ENCODE results near the gene TBC1D22A. TPM values are rescaled to one million over a fixed set of nuclear protein-coding genes. Genes with fewer than 3 reads are reported as not detected.
A peak's percentile ranks its signal among the peaks of the same experiment; 100 is the strongest.

TBC1D22A gene
- polyA plus RNA-seq, 4 donors = 17.7 to 26.4 (median 21.0) TPM

GRCh38 chr22:47051441-47052071 is 289.1 kb downstream of the TBC1D22A start:
- 88 to 90% (median 90%) methylated on average over 20 of the region's 20 CpGs for WGBS, 3 donors
- Histone ChIP-seq H3K36me3 (ENCODE audit: control insufficient read depth in 3 of 3, insufficient read depth in 2 of 3, low read depth in 1 of 3, low read length in 3 of 3) (peaks cover 0 to 10% (median 2%) of the 10 kb centered on the region in 3 donors), H3K4me3 (ENCODE audit: low read depth in 1 of 3, low read length in 3 of 3) (no peak overlapping the region), H3K27ac (ENCODE audit: low read depth in 1 of 3, low read length in 2 of 3) (no peak overlapping the region), H3K9me3 (ENCODE audit: control insufficient read depth in 2 of 2, insufficient read depth in 1 of 2, low read depth in 1 of 2, low read length in 1 of 2) (no peaks in the 10 kb centered on the region), H3K27me3 (ENCODE audit: control insufficient read depth in 3 of 3, insufficient read depth in 3 of 3, low read length in 3 of 3) (no peaks in the 10 kb centered on the region), H3K4me1 (ENCODE audit: control insufficient read depth in 3 of 3, insufficient read depth in 2 of 3, low read depth in 1 of 3, low read length in 2 of 3) (peaks cover 0 to 3% (median 2%) of the 10 kb centered on the region in 3 donors)
- DNase-seq (peak in 1 of 2 donors; percentile 29), FAIRE-seq (no peak)

GRCh38 chr22:47052236-47053012 is 290.0 kb downstream of the TBC1D22A start:
- H3K9me3 ChIP-seq (ENCODE audit: control insufficient read depth in 2 of 2, insufficient read depth in 1 of 2, low read depth in 1 of 2, low read length in 1 of 2) = no peaks in the 10 kb centered on the region
- no peak overlapping the region for H3K27ac ChIP-seq (ENCODE audit: low read depth in 1 of 3, low read length in 2 of 3)
- H3K27me3 ChIP-seq (ENCODE audit: control insufficient read depth in 3 of 3, insufficient read depth in 3 of 3, low read length in 3 of 3) = no peaks in the 10 kb centered on the region
- H3K36me3 ChIP-seq (ENCODE audit: control insufficient read depth in 3 of 3, insufficient read depth in 2 of 3, low read depth in 1 of 3, low read length in 3 of 3) = peaks cover 0 to 10% (median 2%) of the 10 kb centered on the region in 3 donors
- H3K4me1 ChIP-seq (ENCODE audit: control insufficient read depth in 3 of 3, insufficient read depth in 2 of 3, low read depth in 1 of 3, low read length in 2 of 3) = peaks cover 0 to 3% (median 2%) of the 10 kb centered on the region in 3 donors
- DNase-seq (no peak), FAIRE-seq (no peak)
- 93 to 95% (median 94%) methylated on average over 17 to 19 of the region's 19 CpGs for WGBS, 3 donors
- no peak overlapping the region for H3K4me3 ChIP-seq (ENCODE audit: low read depth in 1 of 3, low read length in 3 of 3)

DNA sequence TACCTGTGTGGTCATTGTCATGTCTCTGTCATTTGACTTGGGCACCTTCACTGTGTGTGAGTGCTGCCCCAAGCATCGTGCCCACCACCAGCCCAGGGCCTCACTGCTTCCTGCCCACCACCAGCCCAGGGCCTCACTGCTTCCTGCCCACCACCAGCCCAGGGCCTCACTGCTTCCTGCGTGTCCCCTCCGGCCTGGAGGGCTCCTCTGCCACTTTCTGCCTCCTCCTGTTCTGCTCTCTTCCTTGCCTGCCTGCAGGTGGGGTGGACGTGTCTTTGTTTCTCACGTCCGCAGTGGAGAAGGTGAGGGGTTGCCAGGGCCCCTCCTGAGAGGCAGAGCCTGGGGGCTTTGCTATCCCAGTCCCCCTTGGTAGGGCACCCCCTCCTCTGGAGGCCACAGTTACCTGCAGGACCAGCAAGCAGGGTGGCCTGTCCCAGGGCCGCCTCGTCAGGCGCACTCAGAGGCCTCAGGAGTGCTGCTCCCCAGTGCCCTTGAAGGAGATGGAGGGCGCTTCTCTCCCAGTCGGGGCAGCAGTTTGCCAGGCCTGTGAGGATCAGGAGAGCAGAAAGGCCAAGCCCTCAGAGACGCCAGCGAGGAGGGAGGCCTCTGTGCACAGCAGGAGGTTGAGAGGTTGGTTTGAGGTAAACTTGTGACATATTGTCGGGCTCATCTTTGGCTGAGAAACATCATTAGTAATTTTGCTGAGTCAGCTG is 290.7 kb downstream of the TBC1D22A start:
- Histone ChIP-seq H3K4me3 (ENCODE audit: low read depth in 1 of 3, low read length in 3 of 3) (no peak overlapping the region), H3K27me3 (ENCODE audit: control insufficient read depth in 3 of 3, insufficient read depth in 3 of 3, low read length in 3 of 3) (no peaks in the 10 kb centered on the region), H3K27ac (ENCODE audit: low read depth in 1 of 3, low read length in 2 of 3) (no peak overlapping the region), H3K4me1 (ENCODE audit: control insufficient read depth in 3 of 3, insufficient read depth in 2 of 3, low read depth in 1 of 3, low read length in 2 of 3) (peaks cover 0 to 3% (median 2%) of the 10 kb centered on the region in 3 donors), H3K36me3 (ENCODE audit: control insufficient read depth in 3 of 3, insufficient read depth in 2 of 3, low read depth in 1 of 3, low read length in 3 of 3) (peaks cover 0 to 13% (median 2%) of the 10 kb centered on the region in 3 donors), H3K9me3 (ENCODE audit: control insufficient read depth in 2 of 2, insufficient read depth in 1 of 2, low read depth in 1 of 2, low read length in 1 of 2) (no peaks in the 10 kb centered on the region)
- DNase-seq (no peak), FAIRE-seq (no peak)
- whole genome bisulfite sequencing, 3 donors = 82 to 93% (median 86%) methylated on average over 14 of the region's 14 CpGs

DNA sequence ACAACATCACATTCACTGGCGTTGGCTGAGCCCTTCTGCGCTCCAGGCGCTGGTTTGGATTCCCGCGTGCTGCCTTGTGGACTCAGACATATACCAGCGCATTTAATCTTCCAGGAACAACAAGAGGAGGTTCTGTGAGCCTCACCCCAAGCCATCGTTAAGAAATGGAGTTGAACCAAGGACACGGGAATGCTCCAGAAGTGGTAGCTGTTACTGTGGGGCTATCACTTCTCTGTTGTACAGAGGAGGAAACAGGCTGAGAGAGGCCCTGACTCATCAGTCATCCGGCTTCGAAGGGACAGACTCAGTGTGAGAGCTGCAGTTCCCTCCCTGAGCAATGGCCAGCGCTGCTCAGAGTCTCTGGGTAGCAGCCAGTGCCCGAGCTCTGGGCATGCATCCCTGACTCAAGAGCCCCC is 291.3 kb downstream of the TBC1D22A start:
- no peaks in the 10 kb centered on the region for H3K9me3 ChIP-seq (ENCODE audit: control insufficient read depth in 2 of 2, insufficient read depth in 1 of 2, low read depth in 1 of 2, low read length in 1 of 2)
- WGBS, 3 donors = 81 to 85% (median 84%) methylated on average over 12 of the region's 12 CpGs
- H3K4me3 ChIP-seq (ENCODE audit: low read depth in 1 of 3, low read length in 3 of 3) = no peak overlapping the region
- H3K27ac ChIP-seq (ENCODE audit: low read depth in 1 of 3, low read length in 2 of 3) = no peak overlapping the region
- H3K36me3 ChIP-seq (ENCODE audit: control insufficient read depth in 3 of 3, insufficient read depth in 2 of 3, low read depth in 1 of 3, low read length in 3 of 3) = peaks cover 2 to 13% (median 2%) of the 10 kb centered on the region in 3 donors
- DNase-seq (no peak), FAIRE-seq (no peak)
- H3K27me3 ChIP-seq (ENCODE audit: control insufficient read depth in 3 of 3, insufficient read depth in 3 of 3, low read length in 3 of 3) = no peaks in the 10 kb centered on the region
- peaks cover 0 to 2% (median 0%) of the 10 kb centered on the region in 3 donors for H3K4me1 ChIP-seq (ENCODE audit: control insufficient read depth in 3 of 3, insufficient read depth in 2 of 3, low read depth in 1 of 3, low read length in 2 of 3)

GRCh38 chr22:47054231-47055072 is 292.0 kb downstream of the TBC1D22A start:
- FAIRE-seq = no peak
- Histone ChIP-seq H3K36me3 (ENCODE audit: control insufficient read depth in 3 of 3, insufficient read depth in 2 of 3, low read depth in 1 of 3, low read length in 3 of 3) (peaks cover 2 to 16% (median 2%) of the 10 kb centered on the region in 3 donors), H3K27ac (ENCODE audit: low read depth in 1 of 3, low read length in 2 of 3) (no peak overlapping the region), H3K27me3 (ENCODE audit: control insufficient read depth in 3 of 3, insufficient read depth in 3 of 3, low read length in 3 of 3) (no peaks in the 10 kb centered on the region), H3K9me3 (ENCODE audit: control insufficient read depth in 2 of 2, insufficient read depth in 1 of 2, low read depth in 1 of 2, low read length in 1 of 2) (no peaks in the 10 kb centered on the region), H3K4me3 (ENCODE audit: low read depth in 1 of 3, low read length in 3 of 3) (no peak overlapping the region), H3K4me1 (ENCODE audit: control insufficient read depth in 3 of 3, insufficient read depth in 2 of 3, low read depth in 1 of 3, low read length in 2 of 3) (no peaks in the 10 kb centered on the region)
- DNase-seq = no peak
- WGBS, 3 donors = 93 to 96% (median 94%) methylated on average over 27 to 28 of the region's 28 CpGs

DNA sequence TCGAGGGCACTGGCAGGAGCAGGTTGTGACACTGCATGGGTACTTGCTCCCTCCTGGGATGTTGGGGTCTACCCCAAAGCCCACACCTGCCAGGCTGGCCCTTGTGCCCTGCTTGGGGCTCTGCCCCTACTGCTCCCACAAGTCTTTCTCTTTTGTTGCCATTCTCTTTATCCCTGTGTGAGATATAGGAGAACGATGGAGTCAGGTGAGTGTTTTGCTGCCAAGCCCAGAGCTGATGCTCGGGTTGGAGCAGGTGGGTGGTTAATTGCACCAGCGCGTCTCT is 292.6 kb downstream of the TBC1D22A start:
- Histone ChIP-seq H3K9me3 (ENCODE audit: control insufficient read depth in 2 of 2, insufficient read depth in 1 of 2, low read depth in 1 of 2, low read length in 1 of 2) (no peaks in the 10 kb centered on the region), H3K4me1 (ENCODE audit: control insufficient read depth in 3 of 3, insufficient read depth in 2 of 3, low read depth in 1 of 3, low read length in 2 of 3) (no peaks in the 10 kb centered on the region), H3K4me3 (ENCODE audit: low read depth in 1 of 3, low read length in 3 of 3) (no peak overlapping the region), H3K36me3 (ENCODE audit: control insufficient read depth in 3 of 3, insufficient read depth in 2 of 3, low read depth in 1 of 3, low read length in 3 of 3) (peaks cover 2 to 16% (median 5%) of the 10 kb centered on the region in 3 donors), H3K27ac (ENCODE audit: low read depth in 1 of 3, low read length in 2 of 3) (no peak overlapping the region), H3K27me3 (ENCODE audit: control insufficient read depth in 3 of 3, insufficient read depth in 3 of 3, low read length in 3 of 3) (no peaks in the 10 kb centered on the region)
- no peak for DNase-seq
- whole genome bisulfite sequencing, 3 donors = 90 to 98% (median 97%) methylated on average over 4 to 5 of the region's 5 CpGs
- FAIRE-seq = no peak

DNA sequence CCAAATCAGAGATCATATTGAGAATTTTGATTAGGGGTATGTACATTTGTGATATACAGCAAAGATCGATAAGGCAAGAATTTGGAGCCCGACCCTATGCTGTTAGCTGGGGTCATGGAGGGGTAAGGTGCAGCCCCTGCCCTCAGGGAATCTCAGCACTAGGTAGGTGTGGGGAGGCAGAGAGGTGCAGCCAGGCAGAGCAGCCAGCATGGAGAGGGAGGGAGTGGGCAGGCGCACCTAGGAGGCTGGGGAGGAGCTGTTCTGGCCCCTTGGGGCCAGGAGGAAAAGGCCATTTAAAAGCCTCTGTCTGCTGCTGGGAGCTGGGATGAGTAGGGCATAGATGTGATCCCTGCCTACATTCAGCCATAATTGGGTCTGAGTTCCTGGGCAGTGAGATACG is 293.0 kb downstream of the TBC1D22A start:
- H3K36me3 ChIP-seq (ENCODE audit: control insufficient read depth in 3 of 3, insufficient read depth in 2 of 3, low read depth in 1 of 3, low read length in 3 of 3) = peaks cover 2 to 16% (median 5%) of the 10 kb centered on the region in 3 donors
- no peaks in the 10 kb centered on the region for H3K27me3 ChIP-seq (ENCODE audit: control insufficient read depth in 3 of 3, insufficient read depth in 3 of 3, low read length in 3 of 3)
- H3K27ac ChIP-seq (ENCODE audit: low read depth in 1 of 3, low read length in 2 of 3) = no peak overlapping the region
- DNase-seq = no peak
- no peaks in the 10 kb centered on the region for H3K9me3 ChIP-seq (ENCODE audit: control insufficient read depth in 2 of 2, insufficient read depth in 1 of 2, low read depth in 1 of 2, low read length in 1 of 2)
- H3K4me1 ChIP-seq (ENCODE audit: control insufficient read depth in 3 of 3, insufficient read depth in 2 of 3, low read depth in 1 of 3, low read length in 2 of 3) = no peaks in the 10 kb centered on the region
- H3K4me3 ChIP-seq (ENCODE audit: low read depth in 1 of 3, low read length in 3 of 3) = no peak overlapping the region
- WGBS, 3 donors = 94 to 99% (median 96%) methylated on average over 4 of the region's 4 CpGs
- FAIRE-seq = no peak

GRCh38 chr22:47055921-47056320 is 293.5 kb downstream of the TBC1D22A start:
- H3K27me3 ChIP-seq (ENCODE audit: control insufficient read depth in 3 of 3, insufficient read depth in 3 of 3, low read length in 3 of 3) = no peaks in the 10 kb centered on the region
- no peak overlapping the region for H3K4me3 ChIP-seq (ENCODE audit: low read depth in 1 of 3, low read length in 3 of 3)
- FAIRE-seq (no peak), DNase-seq (no peak)
- H3K36me3 ChIP-seq (ENCODE audit: control insufficient read depth in 3 of 3, insufficient read depth in 2 of 3, low read depth in 1 of 3, low read length in 3 of 3) = peaks cover 2 to 16% (median 5%) of the 10 kb centered on the region in 3 donors
- no peaks in the 10 kb centered on the region for H3K9me3 ChIP-seq (ENCODE audit: control insufficient read depth in 2 of 2, insufficient read depth in 1 of 2, low read depth in 1 of 2, low read length in 1 of 2)
- H3K4me1 ChIP-seq (ENCODE audit: control insufficient read depth in 3 of 3, insufficient read depth in 2 of 3, low read depth in 1 of 3, low read length in 2 of 3) = no peaks in the 10 kb centered on the region
- H3K27ac ChIP-seq (ENCODE audit: low read depth in 1 of 3, low read length in 2 of 3) = no peak overlapping the region
- 88 to 94% (median 90%) methylated on average over 15 of the region's 15 CpGs for WGBS, 3 donors
